ENCODE data around the gene TTLL11.

Gene TTLL11

GRCh38 chr9:122015170-122015821, 77.8 kb downstream of the TTLL11 start:
- no peak for TF ChIP-seq CTCF (conservative IDR thresholded peaks at IDR 0.05; ENCODE audit: low read depth, low read length)
- no peak for DNase-seq (ENCODE audit: low read depth)
- no peak overlapping the region for H3K4me3 ChIP-seq (ENCODE audit: low read depth, low read length)

GRCh38 chr9:122011818-122012498, 81.2 kb downstream of the TTLL11 start:
- DNase-seq (ENCODE audit: low read depth), result no peak
- no peak for TF ChIP-seq CTCF (conservative IDR thresholded peaks at IDR 0.05; ENCODE audit: low read depth, low read length)
- H3K4me3 ChIP-seq (ENCODE audit: low read depth, low read length), result no peak overlapping the region

- no peak overlapping the region for H3K4me3 ChIP-seq (ENCODE audit: low read depth, low read length)
- no peak for TF ChIP-seq CTCF (conservative IDR thresholded peaks at IDR 0.05; ENCODE audit: low read depth, low read length)
- no peak for DNase-seq (ENCODE audit: low read depth)
Observed at GRCh38 chr9:122008559-122008958, 84.5 kb downstream of the TTLL11 start.

- DNase-seq (ENCODE audit: low read depth), result no peak
- no peak overlapping the region for H3K4me3 ChIP-seq (ENCODE audit: low read depth, low read length)
- TF ChIP-seq CTCF (conservative IDR thresholded peaks at IDR 0.05; ENCODE audit: low read depth, low read length), result no peak
Observed at GRCh38 chr9:122007837-122008236, 85.3 kb downstream of the TTLL11 start.

GRCh38 chr9:122005597-122005996, 87.5 kb downstream of the TTLL11 start:
- H3K4me3 ChIP-seq (ENCODE audit: low read depth, low read length), result no peak overlapping the region
- TF ChIP-seq CTCF (conservative IDR thresholded peaks at IDR 0.05; ENCODE audit: low read depth, low read length), result peak; percentile 67
- peak; percentile 45 for DNase-seq (ENCODE audit: low read depth)

- no peak overlapping the region for H3K4me3 ChIP-seq (ENCODE audit: low read depth, low read length)
- no peak for DNase-seq (ENCODE audit: low read depth)
- TF ChIP-seq CTCF (conservative IDR thresholded peaks at IDR 0.05; ENCODE audit: low read depth, low read length), result no peak
Observed at GRCh38 chr9:122004589-122004988, 88.5 kb downstream of the TTLL11 start.
